Right atrium auricular region (tissue), 2 donors: Measurements from ENCODE around the gene CCDC91. TPM values are rescaled to one million over a fixed set of nuclear protein-coding genes. Genes with fewer than 3 reads are reported as not detected.

Experiments
- DNase-seq: peaks from one replicate; pipeline ENCODE4 v3.0.0-alpha.2; 2019; ENCODE audit warnings: low spot score
- H3K27ac ChIP-seq, 2 donors: fragments of 200-600 bp; sonication (generic); 1 replicate in 1 of 2; 2 replicates in 1 of 2; pipeline ENCODE4 v1.5.1; 2016 to 2019
- H3K27me3 ChIP-seq, 2 donors: fragments of 200-600 bp; sonication (generic); one replicate each; pipeline versions ENCODE4 v1.5.1 to v1.6.0; 2017 to 2019
- H3K36me3 ChIP-seq: fragments of 200-600 bp; sonication (generic); one replicate; pipeline ENCODE4 v1.5.1; 2016
- H3K4me1 ChIP-seq, 2 donors: fragments of 200-600 bp; sonication (generic); one replicate each; pipeline versions ENCODE4 v1.5.1 to v1.6.0; 2017 to 2019
- H3K4me3 ChIP-seq, 2 donors: fragments of 200-600 bp; sonication (generic); 1 replicate in 1 of 2; 2 replicates in 1 of 2; pipeline ENCODE4 v1.5.1; 2017 to 2019; ENCODE audit warnings: mild to moderate bottlenecking in 1 of 2, moderate library complexity in 1 of 2
- H3K9me3 ChIP-seq, 2 donors: fragments of 200-600 bp; sonication (generic); one replicate each; pipeline ENCODE4 v1.5.1; 2019
- total RNA-seq, 2 donors: library from RNA; depleted of rRNA; stranded (reverse); fragments of >200 nt; gene quantifications; one replicate each; pipeline ENCODE4 v1.1.0, GENCODE V29; 2016
- TF ChIP-seq, protein P1 (sequence below), 2 donors: fragments of 200-600 bp; sonication (generic); IDR thresholded peaks; one replicate each; pipeline ENCODE4 v1.5.1; 2019; ENCODE audit warnings: antibody characterized with exemption in 2 of 2

The CCDC91 gene
- total RNA-seq, 2 donors from 2014 or later: 33.6 to 36.1 TPM

DNA sequence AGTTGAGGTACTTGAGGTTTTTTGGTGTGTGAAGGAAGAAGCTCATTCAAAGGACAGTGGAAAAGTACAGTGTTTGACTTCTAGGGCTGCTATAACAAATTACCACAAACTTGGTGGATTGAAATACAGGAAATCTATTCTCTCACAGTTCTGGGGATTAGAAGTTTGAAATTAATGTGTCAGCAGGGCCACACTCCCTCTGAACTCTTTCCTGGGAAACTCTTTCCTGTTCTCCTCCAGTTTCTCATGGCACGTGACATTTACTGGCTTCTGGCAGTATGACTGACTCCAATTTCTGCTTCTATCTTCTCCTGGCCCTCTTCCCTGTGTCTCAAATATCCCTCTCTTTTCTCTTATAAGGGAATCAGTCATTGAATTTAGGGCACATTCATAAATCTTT, 160.2 kb downstream of the CCDC91 start:
- H3K27me3 ChIP-seq: no peaks in the 10 kb centered on the region
- TF ChIP-seq, protein P1, sequence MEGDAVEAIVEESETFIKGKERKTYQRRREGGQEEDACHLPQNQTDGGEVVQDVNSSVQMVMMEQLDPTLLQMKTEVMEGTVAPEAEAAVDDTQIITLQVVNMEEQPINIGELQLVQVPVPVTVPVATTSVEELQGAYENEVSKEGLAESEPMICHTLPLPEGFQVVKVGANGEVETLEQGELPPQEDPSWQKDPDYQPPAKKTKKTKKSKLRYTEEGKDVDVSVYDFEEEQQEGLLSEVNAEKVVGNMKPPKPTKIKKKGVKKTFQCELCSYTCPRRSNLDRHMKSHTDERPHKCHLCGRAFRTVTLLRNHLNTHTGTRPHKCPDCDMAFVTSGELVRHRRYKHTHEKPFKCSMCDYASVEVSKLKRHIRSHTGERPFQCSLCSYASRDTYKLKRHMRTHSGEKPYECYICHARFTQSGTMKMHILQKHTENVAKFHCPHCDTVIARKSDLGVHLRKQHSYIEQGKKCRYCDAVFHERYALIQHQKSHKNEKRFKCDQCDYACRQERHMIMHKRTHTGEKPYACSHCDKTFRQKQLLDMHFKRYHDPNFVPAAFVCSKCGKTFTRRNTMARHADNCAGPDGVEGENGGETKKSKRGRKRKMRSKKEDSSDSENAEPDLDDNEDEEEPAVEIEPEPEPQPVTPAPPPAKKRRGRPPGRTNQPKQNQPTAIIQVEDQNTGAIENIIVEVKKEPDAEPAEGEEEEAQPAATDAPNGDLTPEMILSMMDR (IDR thresholded peaks at IDR 0.05): no peak
- no peaks in the 10 kb centered on the region for H3K4me1 ChIP-seq
- H3K36me3 ChIP-seq: peaks cover 7% of the 10 kb centered on the region
- no peak for DNase-seq
- H3K27ac ChIP-seq: no peak overlapping the region
- no peak overlapping the region for H3K4me3 ChIP-seq
- peaks cover 0 to 6% of the 10 kb centered on the region in 2 donors for H3K9me3 ChIP-seq

GRCh38 chr12:28351414-28351813, 161.2 kb downstream of the CCDC91 start:
- H3K4me3 ChIP-seq: no peak overlapping the region
- TF ChIP-seq, protein P1 (IDR thresholded peaks at IDR 0.05): no peak
- DNase-seq: no peak
- no peaks in the 10 kb centered on the region for H3K27me3 ChIP-seq
- no peaks in the 10 kb centered on the region for H3K4me1 ChIP-seq
- H3K27ac ChIP-seq: no peak overlapping the region
- H3K36me3 ChIP-seq: peaks cover 7% of the 10 kb centered on the region
- peaks cover 0 to 6% of the 10 kb centered on the region in 2 donors for H3K9me3 ChIP-seq

DNA sequence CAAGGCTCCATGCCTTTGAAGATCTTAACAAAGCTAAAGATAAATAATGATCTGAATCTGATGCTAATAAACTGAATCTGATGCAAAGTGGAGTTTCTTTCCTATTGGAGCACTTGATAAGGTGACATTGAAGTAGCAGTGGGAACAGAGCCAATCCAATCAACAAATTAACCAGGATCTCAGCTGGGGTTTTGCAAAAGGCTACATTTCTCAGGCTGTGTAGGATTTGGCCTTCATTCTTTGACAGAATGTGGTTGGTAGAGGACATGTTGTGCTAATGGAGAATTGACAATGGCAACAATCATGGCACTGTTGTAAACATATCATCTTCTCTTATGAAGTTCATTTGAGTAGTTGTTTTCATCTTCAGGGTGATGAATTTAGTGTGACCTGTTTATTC, 164.9 kb downstream of the CCDC91 start:
- no peaks in the 10 kb centered on the region for H3K4me1 ChIP-seq
- no peak overlapping the region for H3K27ac ChIP-seq
- no peak overlapping the region for H3K4me3 ChIP-seq
- peaks cover 7% of the 10 kb centered on the region for H3K36me3 ChIP-seq
- TF ChIP-seq, protein P1 (IDR thresholded peaks at IDR 0.05): no peak
- DNase-seq: no peak
- H3K27me3 ChIP-seq: no peaks in the 10 kb centered on the region
- peaks cover 0 to 6% of the 10 kb centered on the region in 2 donors for H3K9me3 ChIP-seq

GRCh38 chr12:28360253-28360652, 170.0 kb downstream of the CCDC91 start:
- no peak for DNase-seq

GRCh38 chr12:28367326-28367725, 177.1 kb downstream of the CCDC91 start:
- Histone ChIP-seq H3K4me3 (no peak overlapping the region), H3K9me3 (peaks cover 0 to 38% of the 10 kb centered on the region in 2 donors), H3K27ac (no peak overlapping the region), H3K36me3 (no peaks in the 10 kb centered on the region), H3K4me1 (no peaks in the 10 kb centered on the region), H3K27me3 (no peaks in the 10 kb centered on the region)
- no peak for DNase-seq
- TF ChIP-seq, protein P1 (IDR thresholded peaks at IDR 0.05): no peak

More at GRCh38 chr12:28360253-28360652, 170.0 kb downstream of the CCDC91 start:
- no peaks in the 10 kb centered on the region for H3K4me1 ChIP-seq
- TF ChIP-seq, protein P1 (IDR thresholded peaks at IDR 0.05): no peak
- no peaks in the 10 kb centered on the region for H3K9me3 ChIP-seq
- H3K27me3 ChIP-seq: no peaks in the 10 kb centered on the region
- no peak overlapping the region for H3K4me3 ChIP-seq
- no peaks in the 10 kb centered on the region for H3K36me3 ChIP-seq
- no peak overlapping the region for H3K27ac ChIP-seq

- no peak overlapping the region for H3K27ac ChIP-seq
- peaks cover 0 to 44% of the 10 kb centered on the region in 2 donors for H3K9me3 ChIP-seq
- H3K27me3 ChIP-seq: no peaks in the 10 kb centered on the region
- H3K4me3 ChIP-seq: no peak overlapping the region
- DNase-seq: no peak
- H3K36me3 ChIP-seq: no peaks in the 10 kb centered on the region
- H3K4me1 ChIP-seq: no peaks in the 10 kb centered on the region
- TF ChIP-seq, protein P1 (IDR thresholded peaks at IDR 0.05): no peak
Measured at GRCh38 chr12:28367993-28368392, 177.7 kb downstream of the CCDC91 start.
